ENCODE results near the gene UBE2E2.
"Not testable (repeated sequence)": the region's sequence is repeated elsewhere in the genome, so short reads cannot be mapped to it uniquely, and the experiment has no call there.

Gene UBE2E2

GRCh38 chr3:23202921-23203707 lies at the start of gene UBE2E2:
TSS of gene UBE2E2 (plus strand) at chr3:23203327.
- DNase-seq (ENCODE audit: low spot score) = no peak

GRCh38 chr3:23153436-23153835 lies 49.7 kb upstream of the UBE2E2 start:
- no peak for DNase-seq (ENCODE audit: low spot score)

DNA sequence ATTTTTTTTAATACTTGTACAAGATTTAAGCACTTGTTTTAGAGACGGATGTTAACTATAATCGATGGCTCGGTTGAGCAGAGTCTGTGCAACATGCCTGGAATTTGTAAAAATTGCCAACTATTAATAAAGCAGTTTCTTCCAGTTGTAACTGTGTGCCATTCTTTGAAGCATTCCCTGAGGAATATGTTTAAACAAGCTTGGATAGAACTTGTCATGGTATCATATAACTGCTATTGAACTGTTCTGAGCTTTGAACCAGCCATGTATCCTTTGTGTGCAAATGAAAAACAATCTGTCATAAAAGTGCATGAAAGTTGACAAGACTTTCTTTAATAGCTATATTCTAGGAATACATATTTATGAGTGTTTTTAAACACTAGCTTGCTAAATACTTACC lies 45.8 kb upstream of the UBE2E2 start:
- no peak for DNase-seq (ENCODE audit: low spot score)

- DNase-seq (ENCODE audit: low spot score) = no peak
Observed at GRCh38 chr3:23159929-23160328, 43.2 kb upstream of the UBE2E2 start.

DNA sequence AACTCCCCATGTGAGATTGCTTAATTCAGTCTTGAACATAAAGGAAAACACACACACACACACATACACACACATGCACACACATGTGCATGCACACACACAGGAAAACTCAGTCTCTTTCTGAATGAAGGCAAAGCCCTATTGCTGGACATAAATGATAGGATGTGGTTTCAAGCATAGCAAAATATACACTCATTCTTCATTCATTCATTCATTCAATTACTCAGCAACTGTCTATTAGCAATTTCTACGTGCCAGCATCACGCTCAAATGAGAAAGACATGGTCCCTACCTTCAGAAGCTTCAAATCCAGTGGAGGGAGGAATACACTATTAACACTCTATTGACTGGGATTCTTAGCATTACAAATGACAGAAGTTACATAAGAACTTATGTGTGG lies 41.8 kb upstream of the UBE2E2 start:
- no peak for DNase-seq (ENCODE audit: low spot score)

GRCh38 chr3:23161896-23162570 lies 41.1 kb upstream of the UBE2E2 start:
- no peak for DNase-seq (ENCODE audit: low spot score)

DNA sequence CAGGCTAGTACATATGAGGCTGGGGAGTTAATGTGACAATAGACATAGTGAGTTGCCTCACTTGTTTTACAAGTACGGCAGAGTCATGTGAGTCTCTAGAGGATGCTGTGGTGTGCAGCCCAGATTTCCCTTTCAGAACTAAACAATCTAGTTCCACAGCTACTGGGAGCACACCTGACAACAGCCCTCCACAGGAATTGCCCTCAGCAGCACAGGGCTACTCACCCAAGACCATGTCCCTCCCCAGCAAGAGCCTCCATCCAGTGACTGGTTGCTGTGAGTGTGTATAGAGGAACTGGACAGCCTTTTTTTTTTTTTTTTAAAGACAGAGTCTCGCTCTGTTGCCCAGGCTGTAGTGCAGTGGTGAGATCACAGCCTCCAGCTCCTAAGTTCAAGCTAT lies 40.2 kb upstream of the UBE2E2 start:
- no peak for DNase-seq (ENCODE audit: low spot score)

- no peak for DNase-seq (ENCODE audit: low spot score)
Observed at GRCh38 chr3:23164746-23165145, 38.4 kb upstream of the UBE2E2 start.

DNA sequence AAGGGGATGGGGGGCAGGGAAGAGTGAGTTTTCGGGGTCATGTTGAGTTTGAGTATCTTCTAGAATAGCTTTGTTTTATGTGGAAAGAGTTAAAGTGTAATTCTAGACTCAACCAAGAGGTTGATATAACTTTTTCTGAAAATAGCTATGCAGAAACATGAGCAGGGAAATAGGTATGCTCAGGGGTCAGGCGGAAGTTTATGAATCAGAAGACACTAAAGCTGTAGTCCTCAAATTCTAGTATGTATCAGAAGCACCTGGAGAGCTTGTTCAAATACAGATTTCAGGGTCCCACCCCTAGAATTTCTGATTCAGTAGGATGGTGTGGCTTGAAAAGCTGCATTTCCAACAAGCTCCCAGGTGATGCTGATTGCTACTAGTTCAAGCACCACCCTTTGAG lies 37.6 kb upstream of the UBE2E2 start:
- DNase-seq (ENCODE audit: low spot score) = no peak

DNA sequence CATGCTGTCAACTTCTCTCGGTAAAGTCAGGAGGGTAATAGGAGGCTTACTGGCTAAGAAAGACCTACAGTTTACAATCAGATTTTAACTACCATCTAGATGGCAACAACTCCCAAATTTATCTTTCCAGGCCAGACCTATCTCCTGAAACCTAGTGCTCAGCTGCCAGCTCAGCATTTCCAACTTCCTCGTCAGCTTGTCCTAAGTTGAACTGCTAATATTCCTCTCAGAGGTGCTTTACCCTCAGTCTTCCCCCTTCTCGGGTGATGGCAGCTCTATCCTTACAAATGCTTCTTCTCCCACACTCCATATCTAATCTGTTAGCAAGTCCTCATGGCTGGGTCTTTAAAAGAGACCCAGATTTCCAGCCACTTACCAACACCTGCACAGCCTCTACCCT lies 36.9 kb upstream of the UBE2E2 start:
- peak; percentile 8 for DNase-seq (ENCODE audit: low spot score)

DNA sequence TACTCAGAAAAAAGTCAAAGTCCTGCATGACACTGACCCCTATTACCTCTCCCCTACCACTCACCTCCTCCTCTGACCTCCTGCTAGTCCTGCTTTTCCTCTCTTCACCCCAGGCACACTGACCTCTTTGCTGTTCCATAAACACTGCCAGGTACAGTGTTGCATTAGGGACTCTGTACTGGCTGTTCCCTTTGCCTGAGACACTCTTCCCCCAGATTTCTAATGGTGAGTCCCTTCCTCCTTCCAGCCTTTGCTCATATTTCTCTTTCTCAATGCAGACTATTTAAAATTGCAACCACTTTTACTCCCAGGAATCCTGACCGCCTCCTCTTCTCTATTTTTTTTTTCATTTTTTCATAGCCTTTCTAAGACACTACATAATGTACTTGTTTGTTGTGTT lies 36.3 kb upstream of the UBE2E2 start:
- DNase-seq (ENCODE audit: low spot score) = no peak

DNA sequence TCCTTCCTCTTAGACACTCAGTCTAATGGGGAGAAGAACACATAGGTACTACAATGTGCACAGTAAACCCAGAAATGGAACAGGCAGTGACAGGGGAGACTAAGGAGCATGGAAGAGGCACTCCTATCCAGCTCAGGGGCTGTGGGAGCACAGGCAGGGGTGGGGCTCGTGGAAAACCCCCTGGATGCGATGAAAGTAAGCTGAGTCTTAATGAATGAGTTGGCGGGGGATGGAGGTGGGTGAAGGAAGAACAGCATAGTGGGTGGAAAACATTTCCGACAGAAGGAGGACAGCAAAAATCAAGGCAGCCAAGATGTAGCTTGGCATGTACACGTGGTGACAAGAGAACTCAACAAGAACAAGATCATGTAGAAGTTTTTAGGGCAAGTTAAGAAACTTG lies 33.6 kb upstream of the UBE2E2 start:
- DNase-seq (ENCODE audit: low spot score) = no peak

- no peak for DNase-seq (ENCODE audit: low spot score)
Observed at GRCh38 chr3:23170291-23170690, 32.8 kb upstream of the UBE2E2 start.

DNA sequence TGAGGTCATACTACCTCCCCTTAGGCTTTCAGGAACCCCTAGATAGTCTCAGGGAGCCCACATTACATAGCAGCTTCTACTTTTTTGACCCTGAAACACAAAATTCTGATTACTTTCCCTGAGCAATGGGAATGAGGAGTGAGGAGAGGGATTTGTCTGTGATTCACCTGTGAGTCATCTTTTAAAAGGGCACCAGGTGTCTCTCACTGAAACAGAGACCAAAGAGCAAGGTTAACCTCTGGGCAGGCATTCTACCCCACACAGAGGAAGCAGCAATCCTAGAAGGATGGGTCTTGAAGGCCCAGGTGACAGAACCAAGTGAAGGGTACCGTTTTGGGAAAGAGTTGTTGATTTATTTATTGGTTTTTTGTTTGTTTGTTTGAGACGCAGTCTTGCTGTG lies 31.1 kb upstream of the UBE2E2 start:
- DNase-seq (ENCODE audit: low spot score) = no peak

GRCh38 chr3:23174426-23175039 lies 28.6 kb upstream of the UBE2E2 start:
- DNase-seq (ENCODE audit: low spot score) = no peak

GRCh38 chr3:23175341-23176083 lies 27.6 kb upstream of the UBE2E2 start:
- no peak for DNase-seq (ENCODE audit: low spot score)

GRCh38 chr3:23176839-23177238 lies 26.3 kb upstream of the UBE2E2 start:
- DNase-seq (ENCODE audit: low spot score) = not testable (repeated sequence)

- DNase-seq (ENCODE audit: low spot score) = no peak
Observed at GRCh38 chr3:23182996-23183513, 20.1 kb upstream of the UBE2E2 start.

DNA sequence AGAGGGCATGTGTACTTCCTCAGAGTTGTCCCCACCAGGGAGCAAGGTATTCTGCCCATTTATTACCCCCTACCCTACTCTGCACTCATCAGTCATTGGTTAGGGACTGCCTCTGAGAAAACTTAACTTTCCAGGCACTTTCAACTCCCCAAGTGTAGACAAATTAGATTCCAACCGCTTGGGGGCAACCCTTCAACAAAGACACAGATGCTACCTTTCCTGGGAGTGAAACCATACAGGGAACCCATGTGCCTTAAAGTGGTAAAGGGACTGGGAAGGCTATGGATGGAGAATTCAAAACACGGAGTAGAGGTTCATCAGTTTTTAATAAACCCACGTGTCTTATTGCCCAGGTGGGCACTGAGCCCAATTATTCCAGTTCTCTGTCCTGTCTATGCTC lies 19.4 kb upstream of the UBE2E2 start:
- DNase-seq (ENCODE audit: low spot score) = peak; percentile 72

GRCh38 chr3:23185861-23186260 lies 17.3 kb upstream of the UBE2E2 start:
- DNase-seq (ENCODE audit: low spot score) = no peak

DNA sequence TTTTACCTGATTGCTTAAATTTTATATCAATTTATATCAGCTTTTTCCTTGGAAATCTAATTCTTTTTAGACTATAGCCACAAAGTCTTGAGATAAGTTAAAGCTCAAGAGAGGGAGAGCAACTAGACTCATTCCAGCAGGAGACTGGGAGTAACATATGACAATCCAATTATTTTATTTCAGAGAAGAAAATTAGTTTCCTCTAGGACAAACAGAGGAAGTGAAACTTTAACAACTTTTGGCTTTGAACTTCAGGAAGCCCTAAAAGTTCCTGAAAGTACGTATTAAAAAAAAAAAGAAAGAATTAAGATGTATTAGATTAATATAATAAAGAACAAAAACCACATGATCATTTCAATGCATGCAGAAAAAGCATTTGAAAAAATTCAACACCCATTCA lies 13.9 kb upstream of the UBE2E2 start:
- DNase-seq (ENCODE audit: low spot score) = no peak

DNA sequence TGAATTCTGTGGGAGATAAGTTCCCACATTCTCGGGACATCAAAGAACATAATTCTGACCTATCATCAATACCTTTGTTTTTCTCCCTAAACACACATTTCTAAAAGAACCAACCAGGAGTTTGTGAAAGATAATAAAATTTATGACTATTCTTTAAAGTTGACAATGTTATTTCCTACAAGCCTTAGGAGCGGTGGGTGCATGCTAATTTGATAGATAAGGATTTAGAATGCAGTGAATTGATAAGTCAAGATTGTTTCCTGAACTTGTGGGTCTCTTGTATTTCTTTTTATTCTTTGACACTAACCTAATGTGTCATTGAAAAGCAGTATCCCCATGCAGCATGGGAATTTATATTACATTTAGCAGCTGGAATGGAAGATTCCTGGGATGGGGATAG lies 10.3 kb upstream of the UBE2E2 start:
- no peak for DNase-seq (ENCODE audit: low spot score)
